Activated B cell treated with CpG ODN at 0.5 μM for 24 hours (primary cell): ENCODE data around the gene ARRDC1. TPM values are rescaled to one million over a fixed set of nuclear protein-coding genes. Genes with fewer than 3 reads are reported as not detected.

Source experiments
- ATAC-seq: fragments of 200-7000 bp; cut with Tn5 transposase; one replicate; pipeline ENCODE4 v1.10.0; 2021; ENCODE audit warnings: low read depth, mild to moderate bottlenecking, moderate library complexity
- CTCF ChIA-PET: fragments of 350-600 bp; sonication (Branson Sonifier 250); formaldehyde crosslinking; loops from one replicate; lab custom pipeline; 2021; ENCODE audit warnings: antibody characterized with exemption; lab: Charles Lee
- POLR2A ChIA-PET: fragments of 350-600 bp; sonication (Branson Sonifier 250); formaldehyde crosslinking; loops from one replicate; lab custom pipeline; 2021; ENCODE audit warnings: antibody characterized with exemption; lab: Charles Lee
- DNase-seq: peaks from one replicate; pipeline ENCODE4 v3.0.0; 2022
- H3K27ac Mint-ChIP-seq: one replicate; pipeline ENCODE4 v1.8.0; 2020; ENCODE audit warnings: mixed read lengths
- H3K27me3 Mint-ChIP-seq: one replicate; pipeline ENCODE4 v1.8.0; 2021; ENCODE audit warnings: mixed read lengths
- H3K36me3 Mint-ChIP-seq: one replicate; pipeline ENCODE4 v1.8.0; 2021; ENCODE audit warnings: low read depth, mixed read lengths
- H3K4me1 Mint-ChIP-seq: one replicate; pipeline ENCODE4 v1.8.0; 2021; ENCODE audit warnings: mixed read lengths
- H3K4me3 Mint-ChIP-seq: one replicate; pipeline ENCODE4 v1.8.0; 2020; ENCODE audit warnings: mild to moderate bottlenecking, mixed read lengths
- H3K9me3 Mint-ChIP-seq: one replicate; pipeline ENCODE4 v1.8.0; 2020; ENCODE audit warnings: mixed read lengths
- CTCF ChIP-seq: fragments of 200-600 bp; IDR thresholded peaks from one replicate; pipeline ENCODE4 v1.8.0; 2022; ENCODE audit warnings: antibody characterized with exemption, mild to moderate bottlenecking
- intact Hi-C: fragments of 100-400 bp; cut with micrococcal nuclease; formaldehyde crosslinking; loops from one replicate; pipeline ENCODE4 v1.15.1; 2024
- total RNA-seq: library from RNA; stranded (reverse); gene quantifications from 2 replicates; pipeline ENCODE4 v1.2.3, GENCODE V29; 2022

ARRDC1 gene
- total RNA-seq, 1 donor from 2014 or later = 58.3 TPM

GRCh38 chr9:137649553-137649952, 44.1 kb downstream of the ARRDC1 start:
- ATAC-seq (no peak), DNase-seq (no peak)
- Mint-ChIP-seq H3K27ac (no peak overlapping the region), H3K27me3 (no peaks in the 10 kb centered on the region), H3K4me3 (no peak overlapping the region), H3K36me3 (peaks cover 65% of the 10 kb centered on the region), H3K9me3 (no peaks in the 10 kb centered on the region), H3K4me1 (peaks cover 48% of the 10 kb centered on the region)
- POLR2A ChIA-PET = interaction anchor here (1.2 kb wide), 1 partner anchor 30 kb away, joined by 3 read pairs; the partner anchor contains the start of gene EHMT1
- no peak for TF ChIP-seq CTCF
- intact Hi-C loops = no loop called here
- CTCF ChIA-PET = no interaction called here

- Mint-ChIP-seq H3K4me3 (no peak overlapping the region), H3K27ac (no peak overlapping the region), H3K27me3 (no peaks in the 10 kb centered on the region), H3K4me1 (peaks cover 47% of the 10 kb centered on the region), H3K36me3 (peaks cover 67% of the 10 kb centered on the region), H3K9me3 (no peaks in the 10 kb centered on the region)
- ChIA-PET POLR2A (interaction anchor here (1.2 kb wide), 2 partner anchors 21 to 31 kb away, joined by 3 read pairs; partner anchors contain the start of gene EHMT1), CTCF (no interaction called here)
- DNase-seq (no peak), ATAC-seq (peak; percentile 48)
- intact Hi-C loops = no loop called here
- TF ChIP-seq CTCF = no peak
Measured at GRCh38 chr9:137650259-137650658, 44.8 kb downstream of the ARRDC1 start.

GRCh38 chr9:137650779-137651178, 45.3 kb downstream of the ARRDC1 start:
- H3K36me3 Mint-ChIP-seq = peaks cover 69% of the 10 kb centered on the region
- intact Hi-C loops = no loop called here
- ChIA-PET POLR2A (interaction anchor here (1.2 kb wide), 2 partner anchors 22 to 32 kb away, joined by 3 read pairs; partner anchors contain the start of gene EHMT1), CTCF (no interaction called here)
- TF ChIP-seq CTCF = no peak
- H3K27ac Mint-ChIP-seq = no peak overlapping the region
- DNase-seq (no peak), ATAC-seq (no peak)
- H3K27me3 Mint-ChIP-seq = no peaks in the 10 kb centered on the region
- H3K4me3 Mint-ChIP-seq = no peak overlapping the region
- peaks cover 46% of the 10 kb centered on the region for H3K4me1 Mint-ChIP-seq
- H3K9me3 Mint-ChIP-seq = no peaks in the 10 kb centered on the region

- Mint-ChIP-seq H3K36me3 (peaks cover 38% of the 10 kb centered on the region), H3K9me3 (no peaks in the 10 kb centered on the region), H3K4me3 (no peak overlapping the region), H3K27me3 (no peaks in the 10 kb centered on the region), H3K4me1 (peaks cover 32% of the 10 kb centered on the region), H3K27ac (no peak overlapping the region)
- no peak for ATAC-seq
- CTCF ChIA-PET = interaction anchor here (0.8 kb wide), 1 partner anchor 12 kb away, joined by 4 read pairs; no protein-coding TSS in a partner anchor
- intact Hi-C loops = no loop called here
- POLR2A ChIA-PET = interaction anchor here (0.6 kb wide), 1 partner anchor 1567 kb away, joined by 4 read pairs; no protein-coding TSS in a partner anchor
- no peak for DNase-seq
- TF ChIP-seq CTCF = no peak
Measured at GRCh38 chr9:137656416-137656815, 50.9 kb downstream of the ARRDC1 start.

GRCh38 chr9:137657606-137658005, 52.1 kb downstream of the ARRDC1 start:
- CTCF ChIA-PET = interaction anchor here (1.1 kb wide), 1 partner anchor 37 kb away, joined by 3 read pairs; no protein-coding TSS in a partner anchor
- Mint-ChIP-seq H3K27ac (no peak overlapping the region), H3K9me3 (no peaks in the 10 kb centered on the region), H3K27me3 (no peaks in the 10 kb centered on the region), H3K4me3 (no peak overlapping the region), H3K36me3 (peaks cover 30% of the 10 kb centered on the region), H3K4me1 (peaks cover 32% of the 10 kb centered on the region)
- POLR2A ChIA-PET = no interaction called here
- no peak for TF ChIP-seq CTCF
- DNase-seq (no peak), ATAC-seq (no peak)
- intact Hi-C loops = no loop called here
